Testis (tissue), 2 donors: Measurements from ENCODE around the gene KCNK10.

ENCODE experiments used
- POLR2A ChIP-seq: fragments of 450-650 bp; IDR thresholded peaks from one replicate; pipeline ENCODE4 v1.6.1; 2017; ENCODE audit warnings: antibody characterized with exemption, mild to moderate bottlenecking, moderate library complexity
- TF ChIP-seq, protein P1 (sequence below), 3 experiments: fragments of 450-650 bp in 2 of 3; fragments of 200-600 bp in 1 of 3; sonication (generic) in 1 of 3; IDR thresholded peaks; one replicate each; pipeline ENCODE4 v1.5.1; 2016 to 2019; ENCODE audit warnings: antibody characterized with exemption in 3 of 3, mild to moderate bottlenecking in 2 of 3, moderate library complexity in 1 of 3

DNA sequence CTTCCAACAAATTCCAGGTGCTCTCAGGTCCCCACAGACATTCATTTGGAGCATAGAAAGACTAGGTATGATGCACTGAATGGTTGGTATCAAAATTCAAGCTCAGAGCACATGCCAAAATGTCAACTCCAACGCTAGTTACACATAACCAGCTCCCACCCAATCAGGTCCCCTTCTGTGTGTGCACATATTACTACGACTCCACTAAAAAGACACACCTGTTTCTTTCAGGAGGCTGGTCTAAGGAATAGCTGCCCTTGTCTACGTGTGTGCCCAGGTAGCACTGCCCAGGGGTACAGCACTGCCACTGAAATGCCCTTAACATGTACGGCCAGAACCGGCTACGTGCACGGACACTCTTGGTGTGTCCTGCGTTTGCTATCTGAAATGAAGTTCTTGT lies 138.1 kb downstream of the KCNK10 start:
- TF ChIP-seq POLR2A, result no peak
- TF ChIP-seq, protein P1, sequence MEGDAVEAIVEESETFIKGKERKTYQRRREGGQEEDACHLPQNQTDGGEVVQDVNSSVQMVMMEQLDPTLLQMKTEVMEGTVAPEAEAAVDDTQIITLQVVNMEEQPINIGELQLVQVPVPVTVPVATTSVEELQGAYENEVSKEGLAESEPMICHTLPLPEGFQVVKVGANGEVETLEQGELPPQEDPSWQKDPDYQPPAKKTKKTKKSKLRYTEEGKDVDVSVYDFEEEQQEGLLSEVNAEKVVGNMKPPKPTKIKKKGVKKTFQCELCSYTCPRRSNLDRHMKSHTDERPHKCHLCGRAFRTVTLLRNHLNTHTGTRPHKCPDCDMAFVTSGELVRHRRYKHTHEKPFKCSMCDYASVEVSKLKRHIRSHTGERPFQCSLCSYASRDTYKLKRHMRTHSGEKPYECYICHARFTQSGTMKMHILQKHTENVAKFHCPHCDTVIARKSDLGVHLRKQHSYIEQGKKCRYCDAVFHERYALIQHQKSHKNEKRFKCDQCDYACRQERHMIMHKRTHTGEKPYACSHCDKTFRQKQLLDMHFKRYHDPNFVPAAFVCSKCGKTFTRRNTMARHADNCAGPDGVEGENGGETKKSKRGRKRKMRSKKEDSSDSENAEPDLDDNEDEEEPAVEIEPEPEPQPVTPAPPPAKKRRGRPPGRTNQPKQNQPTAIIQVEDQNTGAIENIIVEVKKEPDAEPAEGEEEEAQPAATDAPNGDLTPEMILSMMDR (IDR thresholded peaks at IDR 0.05), result no peak
